Measurements from ENCODE around the gene CAND1.

DNA sequence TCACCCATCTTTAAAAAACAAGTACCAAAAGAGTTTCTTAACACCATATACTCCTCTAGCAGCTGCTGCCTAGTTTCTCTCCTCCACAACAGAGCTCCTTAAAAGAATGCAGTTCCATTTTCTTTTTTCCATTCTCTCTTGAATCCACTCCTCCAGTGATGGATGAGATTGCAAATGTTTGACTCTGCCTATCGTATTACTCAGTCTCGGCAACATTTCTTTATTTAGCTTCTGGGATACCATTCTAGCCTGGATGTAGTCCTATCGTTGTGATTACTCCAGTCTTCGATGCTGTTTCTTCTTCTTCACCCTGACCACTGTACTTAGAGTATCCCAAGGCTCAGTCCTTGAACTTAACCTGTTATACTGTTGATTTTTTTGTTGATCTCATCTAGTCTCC, 30.8 kb downstream of the CAND1 start:
- TF ChIP-seq CTCF (IDR thresholded peaks at IDR 0.05 in 8 of 11, conservative IDR thresholded peaks at IDR 0.05 in 3 of 11): no peak
- no peak for TF ChIP-seq POLR2A (IDR thresholded peaks at IDR 0.05)
- no peak for TF ChIP-seq POLR2AphosphoS5 (IDR thresholded peaks at IDR 0.05)

Data from spleen (tissue), 7 donors.